ACC112 (cell line): ENCODE measurements around the gene SMPX.
A peak's percentile ranks its signal among the peaks of the same experiment; 100 is the strongest.

Source experiments
- H2AFZ ChIP-seq: fragments of 200-600 bp; sonication (generic); one replicate; pipeline ENCODE4 v1.6.0; 2017; ENCODE audit warnings: antibody characterized with exemption, low read length; ENCODE audit not compliant: unreplicated experiment
- H3K27ac ChIP-seq: fragments of 200-600 bp; sonication (generic); 2 replicates; pipeline ENCODE4 v1.5.1; 2014; ENCODE audit warnings: low read depth, mild to moderate bottlenecking, antibody characterized with exemption, low read length, moderate library complexity
- H3K27me3 ChIP-seq: fragments of 200-600 bp; sonication (generic); 2 replicates; pipeline ENCODE4 v1.6.1; 2014; ENCODE audit warnings: mild to moderate bottlenecking, antibody characterized with exemption, low read length, moderate library complexity, mixed read lengths; ENCODE audit not compliant: insufficient read depth
- H3K36me3 ChIP-seq: fragments of 200-600 bp; sonication (generic); 2 replicates; pipeline ENCODE4 v1.6.1; 2016; ENCODE audit warnings: mild to moderate bottlenecking, antibody characterized with exemption, low read length, moderate library complexity, mixed read lengths; ENCODE audit not compliant: insufficient read depth
- H3K4me1 ChIP-seq: fragments of 200-600 bp; sonication (generic); one replicate; pipeline ENCODE4 v1.6.1; 2016; ENCODE audit warnings: low read length, mixed read lengths; ENCODE audit not compliant: insufficient read depth, unreplicated experiment, control insufficient read depth
- H3K4me3 ChIP-seq: fragments of 200-600 bp; sonication (generic); 2 replicates; pipeline ENCODE4 v1.5.1; 2014; ENCODE audit warnings: mild to moderate bottlenecking, low read depth, low read length
- H3K79me2 ChIP-seq: fragments of 200-600 bp; sonication (generic); one replicate; pipeline ENCODE4 v1.6.0; 2016; ENCODE audit warnings: low read length; ENCODE audit not compliant: control insufficient read depth, unreplicated experiment, insufficient read depth

The SMPX gene

GRCh38 chrX:21744721-21745120, 13.2 kb downstream of the SMPX start:
- Histone ChIP-seq H3K27me3 (peaks cover 4% of the 10 kb centered on the region; the same call in 1 of the 2 replicates), H2AFZ (no peak overlapping the region), H3K36me3 (no peaks in the 10 kb centered on the region), H3K27ac (no peak overlapping the region), H3K79me2 (no peaks in the 10 kb centered on the region), H3K4me1 (peaks cover 6% of the 10 kb centered on the region), H3K4me3 (no peak overlapping the region)

DNA sequence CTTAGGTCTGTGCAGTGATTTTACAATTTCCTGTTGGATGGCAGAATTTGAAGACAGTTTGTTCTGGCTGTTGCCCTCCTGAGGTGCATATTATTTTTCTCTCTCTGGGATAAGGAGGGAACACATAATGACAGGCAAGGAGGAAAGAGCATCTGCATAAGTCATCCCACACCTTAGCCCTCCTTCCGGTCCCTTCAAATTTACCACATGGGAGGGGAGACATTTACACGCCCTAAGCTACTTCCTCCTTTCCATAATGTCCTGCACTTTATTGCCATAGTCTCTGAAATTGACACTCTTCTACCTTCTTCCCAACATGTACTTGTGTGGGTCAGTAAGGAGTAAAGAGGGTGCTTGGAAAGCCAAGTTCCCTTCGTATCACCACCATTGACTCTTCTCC, 13.9 kb downstream of the SMPX start:
- Histone ChIP-seq H3K4me3 (no peak overlapping the region), H3K27ac (no peak overlapping the region), H3K27me3 (peaks cover 4% of the 10 kb centered on the region; the same call in 1 of the 2 replicates)

GRCh38 chrX:21741869-21742701, 15.8 kb downstream of the SMPX start:
- H3K27me3 ChIP-seq, result no peaks in the 10 kb centered on the region
- H3K4me3 ChIP-seq, result no peak overlapping the region
- no peaks in the 10 kb centered on the region for H3K36me3 ChIP-seq
- H3K27ac ChIP-seq, result no peak overlapping the region
- H2AFZ ChIP-seq, result no peak overlapping the region
- no peaks in the 10 kb centered on the region for H3K79me2 ChIP-seq
- H3K4me1 ChIP-seq, result peaks cover 6% of the 10 kb centered on the region

More for the DNA sequence above, 13.9 kb downstream of the SMPX start:
- Histone ChIP-seq H2AFZ (no peak overlapping the region), H3K4me1 (peaks cover 6% of the 10 kb centered on the region), H3K79me2 (no peaks in the 10 kb centered on the region), H3K36me3 (no peaks in the 10 kb centered on the region)

- Histone ChIP-seq H2AFZ (no peak overlapping the region), H3K4me3 (no peak overlapping the region), H3K79me2 (no peaks in the 10 kb centered on the region), H3K36me3 (no peaks in the 10 kb centered on the region), H3K27ac (no peak overlapping the region), H3K27me3 (no peaks in the 10 kb centered on the region), H3K4me1 (peaks cover 6% of the 10 kb centered on the region)
Measured at GRCh38 chrX:21741364-21741763, 16.6 kb downstream of the SMPX start.

DNA sequence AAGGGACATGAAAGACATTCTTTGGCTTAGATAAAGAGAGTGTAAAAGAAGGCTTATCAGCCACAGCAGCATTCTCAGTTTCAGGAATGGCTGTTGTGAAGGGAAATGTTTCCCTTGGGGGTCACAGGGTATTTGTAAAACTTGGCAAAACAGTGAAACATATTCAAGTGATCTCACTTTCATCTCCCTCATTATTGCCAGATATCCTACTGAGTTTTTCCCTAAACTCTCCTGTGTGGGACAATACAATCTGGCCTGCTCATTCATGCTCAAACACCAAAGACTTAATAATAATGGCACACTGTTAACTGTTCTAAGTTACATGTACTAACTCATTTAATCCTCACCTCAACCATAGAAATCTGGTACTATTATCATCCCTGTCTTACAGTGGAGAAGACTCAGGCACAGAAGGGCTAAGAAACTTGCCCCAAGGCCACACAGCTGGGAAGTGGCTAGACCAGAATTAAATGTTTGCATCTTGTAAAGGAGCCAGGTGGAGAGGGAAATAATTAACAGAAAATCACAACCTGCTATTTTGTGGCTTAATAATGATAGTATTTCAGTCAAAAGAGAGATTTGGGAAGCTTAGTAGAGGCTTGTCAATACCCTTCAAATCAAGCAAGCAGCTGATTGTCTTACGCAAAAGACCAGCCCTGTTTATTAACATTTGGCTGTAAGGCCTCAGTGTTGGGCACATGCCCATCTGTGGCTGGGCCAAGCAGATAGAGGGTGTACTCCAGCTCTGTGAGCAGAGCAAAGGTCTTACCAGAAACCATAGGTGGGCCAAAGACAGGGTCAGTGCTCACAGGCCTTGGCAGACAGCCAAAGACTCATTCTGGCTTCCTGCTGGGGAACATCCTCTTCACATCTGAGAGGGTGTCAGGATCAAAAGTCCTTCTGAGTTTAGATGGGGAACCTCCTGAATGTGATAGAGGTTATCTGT, 17.3 kb downstream of the SMPX start:
- Histone ChIP-seq H3K4me3 (no peak overlapping the region), H3K27me3 (no peaks in the 10 kb centered on the region), H3K4me1 (peaks cover 14% of the 10 kb centered on the region), H3K27ac (no peak overlapping the region), H2AFZ (no peak overlapping the region), H3K36me3 (no peaks in the 10 kb centered on the region), H3K79me2 (no peaks in the 10 kb centered on the region)

GRCh38 chrX:21738950-21739287, 19.0 kb downstream of the SMPX start:
- H3K27ac ChIP-seq, result no peak overlapping the region
- H3K79me2 ChIP-seq, result no peaks in the 10 kb centered on the region
- H3K27me3 ChIP-seq, result no peaks in the 10 kb centered on the region
- no peaks in the 10 kb centered on the region for H3K36me3 ChIP-seq
- H3K4me1 ChIP-seq, result peaks cover 28% of the 10 kb centered on the region
- H2AFZ ChIP-seq, result no peak overlapping the region
- no peak overlapping the region for H3K4me3 ChIP-seq

DNA sequence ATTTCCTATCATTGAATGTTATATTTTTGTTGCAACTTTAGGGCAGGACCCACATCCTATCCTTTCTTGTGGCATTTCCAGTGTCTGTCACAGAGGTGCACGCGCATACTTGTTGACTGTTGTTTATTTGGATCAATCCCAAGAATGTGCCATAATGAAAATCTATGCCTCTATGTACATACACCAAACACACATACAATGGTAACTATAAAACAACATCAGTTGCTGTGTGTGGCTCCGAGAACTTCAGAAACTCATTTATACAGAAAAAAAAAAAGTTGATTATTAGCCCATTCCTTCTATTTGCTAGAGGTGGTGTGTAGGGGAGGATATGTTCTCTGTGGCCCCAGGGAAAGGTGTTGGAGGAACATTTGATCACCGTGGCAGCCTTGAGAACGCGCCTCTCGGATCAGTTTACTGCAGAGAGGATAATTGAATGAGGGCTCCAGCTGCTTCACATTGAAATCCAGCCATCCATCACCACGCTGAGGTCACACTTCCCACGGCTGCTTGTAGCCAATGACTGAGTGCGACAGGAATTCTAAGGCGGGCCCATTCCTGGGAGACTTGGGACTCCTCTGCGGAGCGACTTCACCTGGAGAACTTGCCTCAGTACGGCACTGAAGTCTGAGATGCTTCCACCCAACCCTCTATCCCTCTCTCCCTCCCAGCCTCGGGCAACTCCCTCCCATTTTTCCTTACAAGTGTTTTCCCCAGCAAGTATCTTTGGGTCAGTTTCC, 19.5 kb downstream of the SMPX start:
- Histone ChIP-seq H3K36me3 (no peaks in the 10 kb centered on the region), H3K79me2 (no peaks in the 10 kb centered on the region), H2AFZ (no peak overlapping the region), H3K4me1 (peaks cover 28% of the 10 kb centered on the region), H3K4me3 (no peak overlapping the region), H3K27ac (no peak overlapping the region), H3K27me3 (no peaks in the 10 kb centered on the region)

DNA sequence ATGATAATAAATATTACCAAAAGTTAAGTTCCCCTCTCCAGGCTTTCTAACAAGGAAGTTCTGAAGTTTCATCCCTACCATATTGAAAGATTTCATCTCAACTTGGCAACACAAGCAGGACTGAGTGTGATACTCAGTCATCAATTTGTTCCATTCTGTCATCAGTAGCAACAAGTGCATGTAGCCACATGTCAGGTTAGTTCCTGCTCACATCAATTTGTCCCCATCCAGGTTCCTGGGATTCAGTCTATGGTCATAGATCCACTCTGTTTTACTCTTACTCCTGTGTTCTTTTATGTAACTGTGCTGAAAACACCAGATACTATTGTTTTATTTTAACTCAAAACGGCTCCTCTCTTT, 22.2 kb downstream of the SMPX start:
- no peaks in the 10 kb centered on the region for H3K79me2 ChIP-seq
- H3K4me3 ChIP-seq, result no peak overlapping the region
- H2AFZ ChIP-seq, result no peak overlapping the region
- peaks cover 26% of the 10 kb centered on the region for H3K4me1 ChIP-seq
- no peaks in the 10 kb centered on the region for H3K36me3 ChIP-seq
- peak overlapping the region; percentile 81 for H3K27ac ChIP-seq
- H3K27me3 ChIP-seq, result no peaks in the 10 kb centered on the region

GRCh38 chrX:21735038-21735767, 22.7 kb downstream of the SMPX start:
- no peaks in the 10 kb centered on the region for H3K79me2 ChIP-seq
- H3K4me3 ChIP-seq, result 0 out of 2 replicates have a peak overlapping the region, but pooled peaks have one; percentile 29

DNA sequence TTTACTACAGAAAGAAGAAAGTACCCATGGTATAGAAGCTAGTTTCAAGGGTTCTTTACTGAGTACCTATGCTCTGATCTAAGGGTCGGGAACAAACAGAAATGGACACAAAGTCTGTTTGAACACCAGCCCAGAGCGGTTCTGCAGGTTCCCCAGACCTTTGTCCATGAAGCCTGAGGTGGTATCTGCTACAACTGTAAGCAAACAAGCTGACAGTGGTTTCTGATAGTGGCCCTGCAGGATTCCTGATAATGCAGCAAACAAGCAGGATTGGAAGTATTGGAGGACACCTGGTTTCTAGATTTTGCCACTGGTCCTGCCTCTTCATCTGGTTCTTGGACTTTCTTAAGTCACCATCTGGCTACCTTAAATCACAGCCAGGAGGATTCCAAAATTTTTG, 23.7 kb downstream of the SMPX start:
- H3K4me3 ChIP-seq, result no peak overlapping the region
- H3K79me2 ChIP-seq, result no peaks in the 10 kb centered on the region
- H3K36me3 ChIP-seq, result no peaks in the 10 kb centered on the region
- no peak overlapping the region for H2AFZ ChIP-seq
- peaks cover 23% of the 10 kb centered on the region for H3K4me1 ChIP-seq
- H3K27ac ChIP-seq, result no peak overlapping the region
- H3K27me3 ChIP-seq, result no peaks in the 10 kb centered on the region

More at GRCh38 chrX:21735038-21735767, 22.7 kb downstream of the SMPX start:
- Histone ChIP-seq H3K27ac (peak overlapping the region; percentile 81), H3K36me3 (no peaks in the 10 kb centered on the region), H2AFZ (no peak overlapping the region), H3K27me3 (no peaks in the 10 kb centered on the region), H3K4me1 (peaks cover 23% of the 10 kb centered on the region)
